Liver (tissue), 9 donors: ENCODE measurements around the gene KIFBP. TPM values are rescaled to one million over a fixed set of nuclear protein-coding genes. Genes with fewer than 3 reads are reported as not detected.
A peak's percentile ranks its signal among the peaks of the same experiment; 100 is the strongest.

ENCODE experiments used
- DNase-seq: peaks from one replicate; pipeline ENCODE4 v3.0.0-alpha.2; 2017; ENCODE audit warnings: low spot score
- H3K27ac ChIP-seq, 2 donors: one replicate each; pipeline ENCODE4 v1.7.0; 2013; ENCODE audit warnings: inconsistent platforms in 2 of 2, low read length in 2 of 2, control low read depth in 1 of 2, low read depth in 1 of 2, mild to moderate bottlenecking in 1 of 2
- H3K27me3 ChIP-seq, 4 donors: one replicate each; pipeline versions ENCODE4 v1.6.1 to v1.7.0; 2013; ENCODE audit warnings: low read length in 3 of 4, inconsistent platforms in 1 of 4, mild to moderate bottlenecking in 1 of 4, moderate library complexity in 1 of 4; ENCODE audit not compliant: control insufficient read depth in 4 of 4, insufficient read depth in 4 of 4
- H3K36me3 ChIP-seq, 4 donors: one replicate each; pipeline versions ENCODE4 v1.6.1 to v1.7.0; 2013; ENCODE audit warnings: low read length in 3 of 4, mild to moderate bottlenecking in 3 of 4, low read depth in 1 of 4, moderate library complexity in 1 of 4; ENCODE audit not compliant: control insufficient read depth in 4 of 4, insufficient read depth in 3 of 4
- H3K4me1 ChIP-seq, 4 donors: one replicate each; pipeline versions ENCODE4 v1.6.1 to v1.7.0; 2013; ENCODE audit warnings: low read length in 3 of 4, mild to moderate bottlenecking in 3 of 4, moderate library complexity in 1 of 4; ENCODE audit not compliant: control insufficient read depth in 4 of 4, insufficient read depth in 4 of 4
- H3K4me3 ChIP-seq, 3 donors: one replicate each; pipeline versions ENCODE4 v1.6.1 to v1.7.0; 2013; ENCODE audit warnings: low read length in 3 of 3, control low read depth in 1 of 3, low read depth in 1 of 3, mild to moderate bottlenecking in 1 of 3
- H3K9ac ChIP-seq, 2 donors: one replicate each; pipeline ENCODE4 v1.7.0; 2013; ENCODE audit warnings: low read length in 2 of 2, mild to moderate bottlenecking in 2 of 2, moderate library complexity in 2 of 2, control low read depth in 1 of 2, low read depth in 1 of 2
- H3K9me3 ChIP-seq, 4 donors: one replicate each; pipeline versions ENCODE4 v1.6.1 to v1.7.0; 2013; ENCODE audit warnings: low read length in 3 of 4; ENCODE audit not compliant: control insufficient read depth in 4 of 4
- FOXA1 ChIP-seq: IDR thresholded peaks from 2 replicates; pipeline ENCODE4 v1.6.1; 2016; ENCODE audit warnings: antibody characterized with exemption
- FOXA2 ChIP-seq: IDR thresholded peaks from 2 replicates; pipeline ENCODE4 v1.6.1; 2016; ENCODE audit warnings: antibody characterized with exemption
- GABPA ChIP-seq, 2 donors: IDR thresholded peaks in 1 of 2; conservative IDR thresholded peaks in 1 of 2; 2 replicates each; pipeline ENCODE4 v1.6.1; 2016; ENCODE audit warnings: antibody characterized with exemption in 2 of 2, mild to moderate bottlenecking in 1 of 2, moderate library complexity in 1 of 2
- RAD21 ChIP-seq, 2 donors: IDR thresholded peaks; 2 replicates each; pipeline ENCODE4 v1.6.1; 2016; ENCODE audit warnings: antibody characterized with exemption in 2 of 2, mild to moderate bottlenecking in 2 of 2
- RXRA ChIP-seq, 2 donors: IDR thresholded peaks; 2 replicates each; pipeline ENCODE4 v1.6.1; 2017 to 2018; ENCODE audit warnings: antibody characterized with exemption in 2 of 2, mild to moderate bottlenecking in 1 of 2
- TAF1 ChIP-seq: conservative IDR thresholded peaks from 2 replicates; pipeline ENCODE4 v1.6.1; 2016; ENCODE audit warnings: antibody characterized with exemption, mild to moderate bottlenecking
- YY1 ChIP-seq: IDR thresholded peaks from 2 replicates; pipeline ENCODE4 v1.6.1; 2016; ENCODE audit warnings: antibody characterized with exemption, mild to moderate bottlenecking
- WGBS: extraction: QIAGEN DNeasy Blood & Tissue Kit; methylation state at CpG from one replicate; pipeline ENCODE4 v1.1.7; 2013; 5-methylcytosine and 5-hydroxymethylcytosine counted together
- polyA plus RNA-seq, 2 donors: library from polyadenylated mRNA; stranded (reverse) in 1 of 2; unstranded in 1 of 2; fragments of 200-250 nt in 1 of 2; fragments of >200 nt in 1 of 2; fragmentation: Nextera tagmentation in 1 of 2; extraction: Ambion mirVana in 1 of 2; gene quantifications; one replicate each; pipeline versions ENCODE4 v1.2.1 to v1.2.3, GENCODE V29; 2013 to 2015
- total RNA-seq, 2 donors: library from RNA; depleted of rRNA; stranded (reverse); fragments of >200 nt; gene quantifications; one replicate each; pipeline ENCODE4 v1.2.3, GENCODE V29; 2014
- TF ChIP-seq, protein P1 (sequence below): IDR thresholded peaks from 2 replicates; pipeline ENCODE4 v1.6.1; 2016; ENCODE audit warnings: antibody characterized with exemption
- TF ChIP-seq, protein P2 (sequence below): fragments of 150-350 bp; IDR thresholded peaks from 2 replicates; pipeline ENCODE4 v1.5.1; 2017; ENCODE audit warnings: improper control_type of control experiment, low read depth, low read length; ENCODE audit not compliant: missing input control
- TF ChIP-seq, protein P3 (sequence below): IDR thresholded peaks from 2 replicates; pipeline ENCODE4 v1.6.1; 2016; ENCODE audit warnings: antibody characterized with exemption, mild to moderate bottlenecking
- TF ChIP-seq, protein P4 (sequence below): IDR thresholded peaks from 2 replicates; pipeline ENCODE4 v1.6.1; 2016; ENCODE audit warnings: antibody characterized with exemption
- TF ChIP-seq, protein P5 (sequence below): IDR thresholded peaks from 2 replicates; pipeline ENCODE4 v1.6.1; 2016; ENCODE audit warnings: antibody characterized with exemption
- donor health status: healthy.
- donor health status: healthy.
- donor health status: healthy.
- donor health status: healthy.
- donor health status: healthy.

KIFBP gene
- total and polyA plus RNA-seq, 4 donors = 5.7 to 11.2 (median 7.9) TPM

DNA sequence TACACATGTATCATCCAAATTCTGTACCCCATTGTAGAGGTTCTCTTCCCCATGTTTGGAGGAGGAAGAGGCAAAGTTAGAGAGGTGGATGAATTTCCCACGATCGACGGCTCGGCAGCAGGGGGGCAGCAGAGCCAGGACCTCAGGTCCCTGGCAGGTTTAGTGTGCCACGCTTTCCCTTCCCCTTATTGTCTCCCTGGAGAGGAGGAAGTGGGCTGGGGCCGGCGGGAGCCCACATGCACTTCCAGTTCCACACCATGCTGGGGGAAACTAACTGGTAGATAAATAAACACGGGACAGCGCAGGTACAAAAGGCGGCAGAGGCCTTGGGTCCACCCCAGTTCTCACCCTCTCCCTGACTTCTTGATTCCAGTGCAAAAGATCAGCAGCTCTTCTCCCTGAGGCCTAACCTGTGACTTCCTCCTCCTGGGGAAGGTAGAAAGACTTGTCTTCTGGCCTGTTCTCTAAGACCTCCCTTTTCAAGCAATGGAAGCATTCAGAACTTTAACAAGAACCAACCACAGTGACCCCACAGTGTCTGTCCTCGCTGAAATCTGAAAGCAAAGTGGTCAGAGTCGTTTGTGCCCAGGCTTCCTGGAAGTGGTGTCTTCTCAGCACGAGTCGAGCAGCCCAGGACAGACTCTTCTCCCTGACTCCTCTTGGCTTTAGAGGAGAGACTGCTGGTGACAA is 68.8 kb downstream of the KIFBP start:
- no peaks in the 10 kb centered on the region for H3K36me3 ChIP-seq
- no peaks in the 10 kb centered on the region for H3K27me3 ChIP-seq
- H3K4me1 ChIP-seq = peaks cover 0 to 7% (median 0%) of the 10 kb centered on the region in 4 donors
- no peak overlapping the region for H3K4me3 ChIP-seq
- H3K27ac ChIP-seq = peak overlapping the region; percentile 44 to 53
- DNase-seq = no peak
- 56% methylated on average over 14 of the region's 14 CpGs for WGBS
- TF ChIP-seq RAD21 (IDR thresholded peaks at IDR 0.05) (peak in 1 of 2 donors; percentile 12), FOXA1 (no peak), GABPA (IDR thresholded peaks at IDR 0.05 in 1 of 2, conservative IDR thresholded peaks at IDR 0.05 in 1 of 2) (peak in 1 of 2 donors; percentile 12)
- TF ChIP-seq, protein P1, sequence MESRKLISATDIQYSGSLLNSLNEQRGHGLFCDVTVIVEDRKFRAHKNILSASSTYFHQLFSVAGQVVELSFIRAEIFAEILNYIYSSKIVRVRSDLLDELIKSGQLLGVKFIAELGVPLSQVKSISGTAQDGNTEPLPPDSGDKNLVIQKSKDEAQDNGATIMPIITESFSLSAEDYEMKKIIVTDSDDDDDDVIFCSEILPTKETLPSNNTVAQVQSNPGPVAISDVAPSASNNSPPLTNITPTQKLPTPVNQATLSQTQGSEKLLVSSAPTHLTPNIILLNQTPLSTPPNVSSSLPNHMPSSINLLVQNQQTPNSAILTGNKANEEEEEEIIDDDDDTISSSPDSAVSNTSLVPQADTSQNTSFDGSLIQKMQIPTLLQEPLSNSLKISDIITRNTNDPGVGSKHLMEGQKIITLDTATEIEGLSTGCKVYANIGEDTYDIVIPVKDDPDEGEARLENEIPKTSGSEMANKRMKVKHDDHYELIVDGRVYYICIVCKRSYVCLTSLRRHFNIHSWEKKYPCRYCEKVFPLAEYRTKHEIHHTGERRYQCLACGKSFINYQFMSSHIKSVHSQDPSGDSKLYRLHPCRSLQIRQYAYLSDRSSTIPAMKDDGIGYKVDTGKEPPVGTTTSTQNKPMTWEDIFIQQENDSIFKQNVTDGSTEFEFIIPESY = no peak
- no peaks in the 10 kb centered on the region for H3K9me3 ChIP-seq
- H3K9ac ChIP-seq = peak overlapping the region; percentile 3 to 5

DNA sequence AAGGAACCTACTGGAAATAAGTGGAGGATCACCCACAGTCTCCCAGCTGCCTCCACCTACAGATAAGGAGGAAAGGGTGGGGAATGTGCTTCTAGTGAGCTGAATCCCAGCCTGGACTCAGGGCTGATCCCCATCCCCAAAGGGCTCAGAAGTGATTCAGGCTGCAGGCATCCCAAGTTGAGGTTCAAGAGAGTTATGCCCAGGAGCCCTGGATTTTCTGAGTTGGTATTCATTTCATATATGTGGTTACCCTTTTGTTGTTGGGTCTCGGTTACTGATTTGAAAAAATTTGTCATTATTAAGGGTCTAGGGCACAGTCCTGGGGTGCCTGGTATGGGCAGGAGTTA is 69.3 kb downstream of the KIFBP start:
- 2% methylated on average over 1 of the region's 1 CpG for WGBS
- no peaks in the 10 kb centered on the region for H3K27me3 ChIP-seq
- H3K9ac ChIP-seq = no peak overlapping the region
- no peak for DNase-seq
- H3K27ac ChIP-seq = peak overlapping the region; percentile 44 to 53
- H3K4me1 ChIP-seq = peaks cover 0 to 8% (median 0%) of the 10 kb centered on the region in 4 donors
- no peak for TF ChIP-seq FOXA2
- TF ChIP-seq, protein P2, sequence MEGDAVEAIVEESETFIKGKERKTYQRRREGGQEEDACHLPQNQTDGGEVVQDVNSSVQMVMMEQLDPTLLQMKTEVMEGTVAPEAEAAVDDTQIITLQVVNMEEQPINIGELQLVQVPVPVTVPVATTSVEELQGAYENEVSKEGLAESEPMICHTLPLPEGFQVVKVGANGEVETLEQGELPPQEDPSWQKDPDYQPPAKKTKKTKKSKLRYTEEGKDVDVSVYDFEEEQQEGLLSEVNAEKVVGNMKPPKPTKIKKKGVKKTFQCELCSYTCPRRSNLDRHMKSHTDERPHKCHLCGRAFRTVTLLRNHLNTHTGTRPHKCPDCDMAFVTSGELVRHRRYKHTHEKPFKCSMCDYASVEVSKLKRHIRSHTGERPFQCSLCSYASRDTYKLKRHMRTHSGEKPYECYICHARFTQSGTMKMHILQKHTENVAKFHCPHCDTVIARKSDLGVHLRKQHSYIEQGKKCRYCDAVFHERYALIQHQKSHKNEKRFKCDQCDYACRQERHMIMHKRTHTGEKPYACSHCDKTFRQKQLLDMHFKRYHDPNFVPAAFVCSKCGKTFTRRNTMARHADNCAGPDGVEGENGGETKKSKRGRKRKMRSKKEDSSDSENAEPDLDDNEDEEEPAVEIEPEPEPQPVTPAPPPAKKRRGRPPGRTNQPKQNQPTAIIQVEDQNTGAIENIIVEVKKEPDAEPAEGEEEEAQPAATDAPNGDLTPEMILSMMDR = no peak
- TF ChIP-seq, protein P1 = no peak
- no peak for TF ChIP-seq RXRA (IDR thresholded peaks at IDR 0.05)
- TF ChIP-seq, protein P3, sequence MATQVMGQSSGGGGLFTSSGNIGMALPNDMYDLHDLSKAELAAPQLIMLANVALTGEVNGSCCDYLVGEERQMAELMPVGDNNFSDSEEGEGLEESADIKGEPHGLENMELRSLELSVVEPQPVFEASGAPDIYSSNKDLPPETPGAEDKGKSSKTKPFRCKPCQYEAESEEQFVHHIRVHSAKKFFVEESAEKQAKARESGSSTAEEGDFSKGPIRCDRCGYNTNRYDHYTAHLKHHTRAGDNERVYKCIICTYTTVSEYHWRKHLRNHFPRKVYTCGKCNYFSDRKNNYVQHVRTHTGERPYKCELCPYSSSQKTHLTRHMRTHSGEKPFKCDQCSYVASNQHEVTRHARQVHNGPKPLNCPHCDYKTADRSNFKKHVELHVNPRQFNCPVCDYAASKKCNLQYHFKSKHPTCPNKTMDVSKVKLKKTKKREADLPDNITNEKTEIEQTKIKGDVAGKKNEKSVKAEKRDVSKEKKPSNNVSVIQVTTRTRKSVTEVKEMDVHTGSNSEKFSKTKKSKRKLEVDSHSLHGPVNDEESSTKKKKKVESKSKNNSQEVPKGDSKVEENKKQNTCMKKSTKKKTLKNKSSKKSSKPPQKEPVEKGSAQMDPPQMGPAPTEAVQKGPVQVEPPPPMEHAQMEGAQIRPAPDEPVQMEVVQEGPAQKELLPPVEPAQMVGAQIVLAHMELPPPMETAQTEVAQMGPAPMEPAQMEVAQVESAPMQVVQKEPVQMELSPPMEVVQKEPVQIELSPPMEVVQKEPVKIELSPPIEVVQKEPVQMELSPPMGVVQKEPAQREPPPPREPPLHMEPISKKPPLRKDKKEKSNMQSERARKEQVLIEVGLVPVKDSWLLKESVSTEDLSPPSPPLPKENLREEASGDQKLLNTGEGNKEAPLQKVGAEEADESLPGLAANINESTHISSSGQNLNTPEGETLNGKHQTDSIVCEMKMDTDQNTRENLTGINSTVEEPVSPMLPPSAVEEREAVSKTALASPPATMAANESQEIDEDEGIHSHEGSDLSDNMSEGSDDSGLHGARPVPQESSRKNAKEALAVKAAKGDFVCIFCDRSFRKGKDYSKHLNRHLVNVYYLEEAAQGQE = no peak
- no peak for TF ChIP-seq GABPA (IDR thresholded peaks at IDR 0.05 in 1 of 2, conservative IDR thresholded peaks at IDR 0.05 in 1 of 2)
- TF ChIP-seq YY1 = no peak
- no peak for TF ChIP-seq RAD21 (IDR thresholded peaks at IDR 0.05)
- TF ChIP-seq, protein P4, sequence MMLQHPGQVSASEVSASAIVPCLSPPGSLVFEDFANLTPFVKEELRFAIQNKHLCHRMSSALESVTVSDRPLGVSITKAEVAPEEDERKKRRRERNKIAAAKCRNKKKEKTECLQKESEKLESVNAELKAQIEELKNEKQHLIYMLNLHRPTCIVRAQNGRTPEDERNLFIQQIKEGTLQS = no peak
- TF ChIP-seq TAF1 = no peak
- TF ChIP-seq, protein P5, sequence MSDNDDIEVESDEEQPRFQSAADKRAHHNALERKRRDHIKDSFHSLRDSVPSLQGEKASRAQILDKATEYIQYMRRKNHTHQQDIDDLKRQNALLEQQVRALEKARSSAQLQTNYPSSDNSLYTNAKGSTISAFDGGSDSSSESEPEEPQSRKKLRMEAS = no peak
- no peak overlapping the region for H3K4me3 ChIP-seq
- no peaks in the 10 kb centered on the region for H3K9me3 ChIP-seq
- H3K36me3 ChIP-seq = no peaks in the 10 kb centered on the region
